Daoy (cell line): ENCODE results near the gene ZNRF4. TPM values are rescaled to one million over a fixed set of nuclear protein-coding genes. Genes with fewer than 3 reads are reported as not detected.
A peak's percentile ranks its signal among the peaks of the same experiment; 100 is the strongest.
"Not testable (repeated sequence)": the region's sequence is repeated elsewhere in the genome, so short reads cannot be mapped to it uniquely, and the experiment has no call there.

Source experiments
- DNase-seq: peaks from one replicate; pipeline ENCODE4 v3.0.0-alpha.2; 2015; ENCODE audit warnings: low read depth
- total RNA-seq: library from RNA; depleted of rRNA; stranded (reverse); fragments of >200 nt; shearing (Covaris generic); gene quantifications from 2 replicates; pipeline ENCODE4 v1.2.3, GENCODE V29; 2014

Gene ZNRF4
- total RNA-seq, 1 experiment from 2014 or later = not detected

GRCh38 chr19:5473646-5474045 is 18.4 kb downstream of the ZNRF4 start:
- DNase-seq = no peak

- DNase-seq = no peak
Observed at GRCh38 chr19:5477451-5478215, 22.4 kb downstream of the ZNRF4 start.

DNA sequence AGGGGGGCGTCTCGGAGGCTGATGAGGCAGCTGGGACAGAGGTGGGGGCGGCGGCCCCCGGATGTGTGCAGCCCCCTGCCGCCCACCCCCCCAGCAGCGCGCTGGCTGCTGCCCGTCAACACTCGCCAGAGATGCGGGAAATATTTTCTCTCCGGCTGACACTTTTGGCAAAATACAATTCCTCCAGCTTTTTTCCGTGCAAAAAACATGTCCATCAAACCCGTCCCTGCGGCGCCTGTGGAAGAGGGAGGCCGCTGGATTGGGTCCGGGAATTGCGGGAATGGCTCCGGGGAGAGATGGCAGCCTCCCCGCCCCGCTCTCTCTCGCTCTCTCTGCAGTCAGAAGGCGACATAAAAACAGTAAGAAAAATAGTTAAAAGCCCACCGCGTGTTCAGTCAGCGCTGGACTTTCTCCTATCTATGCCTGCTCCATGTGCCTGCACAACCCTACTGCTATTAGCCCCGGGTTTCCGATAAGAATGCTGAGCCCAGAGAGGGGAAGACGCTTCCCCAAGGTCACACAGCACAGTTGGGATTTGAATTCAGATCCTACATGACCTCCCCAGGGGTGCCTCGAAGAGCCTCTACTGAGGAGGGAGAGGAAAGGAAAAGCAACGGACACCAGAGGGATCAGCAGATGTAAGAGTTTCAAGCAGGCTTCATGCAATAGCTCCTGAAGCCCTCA is 23.2 kb downstream of the ZNRF4 start:
- no peak for DNase-seq

DNA sequence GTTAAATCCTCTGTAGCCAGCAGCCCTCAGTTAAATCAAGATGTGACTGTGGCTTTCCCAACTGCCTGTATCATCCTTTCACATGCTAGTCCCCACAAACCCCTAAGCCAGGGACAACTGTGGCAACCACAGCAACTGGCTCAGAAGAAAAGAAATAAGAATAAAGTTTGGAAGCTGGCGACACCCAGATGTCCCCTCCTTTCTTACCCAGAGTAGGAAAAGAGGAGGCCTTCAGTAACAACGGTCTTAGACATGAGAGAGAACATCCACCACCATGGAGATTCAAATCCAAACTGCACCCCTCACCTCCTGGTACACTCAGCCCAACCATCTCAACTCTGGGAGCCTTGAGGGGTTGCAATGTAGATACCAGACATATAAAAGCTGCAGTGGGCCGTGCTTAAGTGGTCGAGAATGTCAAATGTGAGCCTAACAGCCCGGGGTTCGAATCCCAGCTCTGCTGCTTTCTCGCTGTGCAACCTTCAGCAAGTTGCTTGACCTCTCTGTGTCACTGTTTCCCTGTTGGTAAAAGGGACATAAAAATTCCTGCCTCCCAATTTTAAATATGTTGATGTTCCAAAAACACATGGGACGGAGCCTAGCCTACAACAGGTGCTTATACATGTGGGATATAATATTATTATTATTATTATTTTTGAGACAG is 23.8 kb downstream of the ZNRF4 start:
- no peak for DNase-seq

GRCh38 chr19:5479958-5480357 is 24.7 kb downstream of the ZNRF4 start:
- no peak for DNase-seq

DNA sequence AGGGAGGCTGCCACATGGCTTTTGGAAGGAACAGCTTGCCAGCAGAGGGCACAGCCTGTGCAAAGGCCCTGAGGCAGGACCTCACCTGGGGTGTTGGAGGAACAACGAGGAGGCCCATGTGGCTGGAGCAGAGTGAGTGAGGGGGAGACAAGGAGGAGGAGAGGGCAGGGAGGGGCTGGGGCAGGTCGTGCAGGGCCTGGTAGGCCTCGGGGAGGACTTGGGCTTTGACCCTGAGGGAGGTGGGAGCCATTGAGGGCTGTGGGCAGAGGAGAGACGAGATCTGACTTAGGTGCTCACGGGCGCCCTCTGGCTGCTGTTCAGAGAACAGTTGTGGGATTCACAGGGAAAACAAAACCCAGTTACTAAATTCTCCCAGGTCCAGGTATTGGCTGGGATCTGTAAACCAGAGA is 25.2 kb downstream of the ZNRF4 start:
- DNase-seq = peak; percentile 47

DNA sequence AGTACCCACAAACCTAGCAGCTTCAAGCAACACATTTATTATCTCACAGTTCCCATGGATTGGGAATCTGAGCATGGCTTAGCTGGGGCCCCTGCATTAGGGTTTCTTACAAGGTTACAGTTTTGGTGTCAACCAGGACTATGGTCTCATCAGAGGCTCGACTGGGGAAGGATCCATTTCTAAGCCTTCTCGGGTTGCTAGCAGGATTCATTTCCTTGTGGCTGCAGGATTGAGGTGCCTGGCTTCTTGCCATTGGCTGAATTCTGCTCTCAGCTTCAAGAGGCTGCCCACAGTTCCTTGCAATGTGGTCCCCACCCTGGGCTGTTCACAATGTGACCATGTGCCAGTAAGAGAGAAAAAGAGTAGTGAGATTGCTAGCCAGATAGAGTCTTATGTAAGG is 26.7 kb downstream of the ZNRF4 start:
- no peak for DNase-seq

- DNase-seq = peak; percentile 32
Observed at GRCh38 chr19:5484398-5485285, 29.4 kb downstream of the ZNRF4 start.

- no peak for DNase-seq
Observed at GRCh38 chr19:5485286-5485636, 30.0 kb downstream of the ZNRF4 start.

- not testable (repeated sequence) for DNase-seq
Observed at GRCh38 chr19:5485658-5486057, 30.4 kb downstream of the ZNRF4 start.

GRCh38 chr19:5487222-5487621 is 32.0 kb downstream of the ZNRF4 start:
- no peak for DNase-seq

DNA sequence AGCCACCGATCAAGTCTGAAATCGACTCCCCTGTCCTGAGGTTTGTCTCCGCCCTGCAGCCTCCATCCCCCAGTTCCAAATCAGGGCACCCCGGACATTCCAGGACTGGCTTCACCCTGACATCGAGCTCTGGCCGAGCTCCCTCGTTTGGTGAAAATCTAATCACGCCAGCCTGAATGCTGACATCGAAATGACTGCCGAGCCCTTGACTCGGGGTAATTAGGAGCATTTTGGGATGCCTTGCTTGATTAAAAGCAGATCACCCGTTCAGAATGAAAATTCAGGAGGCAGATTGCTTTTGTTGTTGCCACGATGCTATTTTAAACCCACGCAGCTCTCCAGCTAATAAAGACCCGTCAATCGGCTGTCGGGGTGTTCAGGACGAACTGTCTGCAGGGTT is 34.3 kb downstream of the ZNRF4 start:
- DNase-seq = no peak

- DNase-seq = no peak
Observed at GRCh38 chr19:5491565-5491964, 36.3 kb downstream of the ZNRF4 start.

- DNase-seq = no peak
Observed at GRCh38 chr19:5492281-5492634, 37.0 kb downstream of the ZNRF4 start.

- DNase-seq = no peak
Observed at GRCh38 chr19:5492635-5493409, 37.6 kb downstream of the ZNRF4 start.

GRCh38 chr19:5494773-5495172 is 39.6 kb downstream of the ZNRF4 start:
- DNase-seq = no peak

DNA sequence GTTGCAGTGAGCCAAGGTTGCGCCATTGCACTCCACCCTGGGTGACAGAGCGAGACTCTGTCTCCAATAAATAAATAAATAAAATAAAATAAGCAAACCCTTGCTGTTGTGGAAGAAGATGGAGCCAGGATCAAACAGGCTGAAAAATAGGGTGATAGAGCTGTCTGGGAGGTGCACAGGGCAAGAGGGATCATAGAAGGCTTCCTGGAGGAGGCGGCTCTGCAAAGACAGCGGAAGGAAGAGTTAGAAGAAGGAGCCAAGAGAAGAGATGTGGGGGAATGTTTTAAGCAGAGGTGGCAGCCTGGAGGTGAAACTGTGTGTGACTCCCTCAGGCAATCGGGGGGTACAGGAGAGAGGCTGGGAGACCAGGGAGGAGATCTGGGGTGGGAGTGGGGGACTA is 40.6 kb downstream of the ZNRF4 start:
- no peak for DNase-seq

DNA sequence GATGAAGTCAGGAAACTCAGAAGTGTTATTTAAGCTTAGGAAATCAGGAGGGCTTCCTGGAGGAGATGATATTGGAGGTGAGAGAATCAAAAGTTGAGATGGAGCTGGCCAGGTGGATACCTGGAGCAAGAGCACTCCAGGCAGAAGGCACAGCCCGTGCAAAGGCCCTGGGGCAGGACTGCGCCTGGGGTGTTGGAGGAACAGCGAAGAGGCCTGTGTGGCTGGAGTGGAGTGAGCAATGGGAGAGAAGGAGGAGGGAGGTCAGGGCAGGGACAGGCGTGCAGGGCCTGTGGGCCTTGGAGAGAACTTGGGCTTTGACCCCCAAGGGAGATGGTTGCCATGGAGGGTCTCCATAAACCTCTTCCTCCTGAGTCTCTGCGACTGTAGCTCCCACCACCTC is 42.1 kb downstream of the ZNRF4 start:
- DNase-seq = no peak

GRCh38 chr19:5498830-5499550 is 43.8 kb downstream of the ZNRF4 start:
- DNase-seq = no peak

- no peak for DNase-seq
Observed at GRCh38 chr19:5501907-5502306, 46.7 kb downstream of the ZNRF4 start.

- no peak for DNase-seq
Observed at GRCh38 chr19:5503598-5503997, 48.4 kb downstream of the ZNRF4 start.
